Loucy (cell line): Measurements from ENCODE around the gene CLIC6.

ENCODE experiments used
- EZH2phosphoT487 ChIP-seq: fragments of 200-600 bp; IDR thresholded peaks from 2 replicates; pipeline ENCODE4 v1.6.1; 2018; ENCODE audit warnings: antibody characterized with exemption, mild to moderate bottlenecking, moderate library complexity, borderline replicate concordance
- TF ChIP-seq, protein P1 (sequence below): fragments of 200-600 bp; sonication (generic); conservative IDR thresholded peaks from 2 replicates; pipeline ENCODE4 v1.5.1; 2014; ENCODE audit warnings: mild to moderate bottlenecking, antibody characterized with exemption, low read length

- no peak for TF ChIP-seq EZH2phosphoT487
- TF ChIP-seq, protein P1, sequence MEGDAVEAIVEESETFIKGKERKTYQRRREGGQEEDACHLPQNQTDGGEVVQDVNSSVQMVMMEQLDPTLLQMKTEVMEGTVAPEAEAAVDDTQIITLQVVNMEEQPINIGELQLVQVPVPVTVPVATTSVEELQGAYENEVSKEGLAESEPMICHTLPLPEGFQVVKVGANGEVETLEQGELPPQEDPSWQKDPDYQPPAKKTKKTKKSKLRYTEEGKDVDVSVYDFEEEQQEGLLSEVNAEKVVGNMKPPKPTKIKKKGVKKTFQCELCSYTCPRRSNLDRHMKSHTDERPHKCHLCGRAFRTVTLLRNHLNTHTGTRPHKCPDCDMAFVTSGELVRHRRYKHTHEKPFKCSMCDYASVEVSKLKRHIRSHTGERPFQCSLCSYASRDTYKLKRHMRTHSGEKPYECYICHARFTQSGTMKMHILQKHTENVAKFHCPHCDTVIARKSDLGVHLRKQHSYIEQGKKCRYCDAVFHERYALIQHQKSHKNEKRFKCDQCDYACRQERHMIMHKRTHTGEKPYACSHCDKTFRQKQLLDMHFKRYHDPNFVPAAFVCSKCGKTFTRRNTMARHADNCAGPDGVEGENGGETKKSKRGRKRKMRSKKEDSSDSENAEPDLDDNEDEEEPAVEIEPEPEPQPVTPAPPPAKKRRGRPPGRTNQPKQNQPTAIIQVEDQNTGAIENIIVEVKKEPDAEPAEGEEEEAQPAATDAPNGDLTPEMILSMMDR = no peak
These were observed at the start of gene CLIC6 for GRCh38 chr21:34668803-34669148.
